T-helper 1 cell treated with Interleukin-12 subunit alpha and Interleukin-12 subunit beta and Interleukin-4 antibody, amounts not matched to agents 30 ng/mL and 1 ng/mL, for 36 hours (primary cell): Measurements from ENCODE around the gene SPINK8. TPM values are rescaled to one million over a fixed set of nuclear protein-coding genes. Genes with fewer than 3 reads are reported as not detected.
"Not testable (repeated sequence)": the region's sequence is repeated elsewhere in the genome, so short reads cannot be mapped to it uniquely, and the experiment has no call there.

Experiments used
- intact Hi-C: fragments of 100-400 bp; cut with micrococcal nuclease; formaldehyde crosslinking; loops from one replicate; pipeline ENCODE4 v1.15.1; 2024
- total RNA-seq: library from RNA; stranded (reverse); gene quantifications from 2 replicates; pipeline ENCODE4 v1.2.3, GENCODE V29; 2022

The SPINK8 gene
- total RNA-seq, 1 donor from 2014 or later: not detected

GRCh38 chr3:48285132-48285531 is 48.3 kb downstream of the SPINK8 start:
- intact Hi-C loops: no loop called here

GRCh38 chr3:48280881-48281280 is 52.6 kb downstream of the SPINK8 start:
- intact Hi-C loops: no loop called here

GRCh38 chr3:48278884-48279559 is 54.4 kb downstream of the SPINK8 start:
- intact Hi-C loops: no loop called here

- intact Hi-C loops: no loop called here
Observed at GRCh38 chr3:48276911-48277641, 56.4 kb downstream of the SPINK8 start.

GRCh38 chr3:48275287-48276027 is 58.0 kb downstream of the SPINK8 start:
- intact Hi-C loops: no loop called here

- intact Hi-C loops: no loop called here
Observed at GRCh38 chr3:48274452-48274851, 59.0 kb downstream of the SPINK8 start.

GRCh38 chr3:48273594-48274211 is 59.8 kb downstream of the SPINK8 start:
- intact Hi-C loops: loop anchor here (1.0 kb wide), 5 partner anchors 28 to 336 kb away; partner anchors contain the start of genes NME6 and UQCRC1

GRCh38 chr3:48271763-48272498 is 61.5 kb downstream of the SPINK8 start:
- intact Hi-C loops: no loop called here

- intact Hi-C loops: not testable (repeated sequence)
Observed at GRCh38 chr3:48271223-48271622, 62.2 kb downstream of the SPINK8 start.

GRCh38 chr3:48270306-48270705 is 63.2 kb downstream of the SPINK8 start:
- intact Hi-C loops: no loop called here

- intact Hi-C loops: loop anchor here (1.0 to 10.0 kb wide), 5 partner anchors 37 to 745 kb away; partner anchors contain the start of gene CDC25A
Observed at GRCh38 chr3:48269592-48269991, 63.9 kb downstream of the SPINK8 start.

- intact Hi-C loops: loop anchor here (1.0 to 10.0 kb wide), 10 partner anchors 28 to 744 kb away; partner anchors contain the start of genes CDC25A and ZNF589
Observed at GRCh38 chr3:48268936-48269561, 64.4 kb downstream of the SPINK8 start.

- intact Hi-C loops: loop anchor here (1.0 to 10.0 kb wide), 9 partner anchors 27 to 744 kb away; partner anchors contain the start of genes CDC25A and ZNF589
Observed at GRCh38 chr3:48268381-48268935, 65.0 kb downstream of the SPINK8 start.

GRCh38 chr3:48267782-48268181 is 65.7 kb downstream of the SPINK8 start:
- intact Hi-C loops: loop anchor here (1.0 to 10.0 kb wide), 9 partner anchors 26 to 743 kb away; partner anchors contain the start of genes CDC25A and ZNF589

- intact Hi-C loops: no loop called here
Observed at GRCh38 chr3:48258530-48258929, 74.9 kb downstream of the SPINK8 start.

Other genes with a start within 250 kb of the SPINK8 start
- 25.6 and 26.0 TPM in 2 replicates for gene CDC25A, start 145.2 kb downstream of the SPINK8 start, total RNA-seq
- not detected in 2 replicates for gene CAMP, start 110.2 kb downstream of the SPINK8 start, total RNA-seq
- gene ZNF589, start 92.6 kb downstream of the SPINK8 start, total RNA-seq: 33.5 and 38.7 TPM in 2 replicates
- gene NME6, start 32.3 kb downstream of the SPINK8 start, total RNA-seq: 35.0 and 37.8 TPM in 2 replicates
- gene FBXW12, start 38.6 kb upstream of the SPINK8 start, total RNA-seq: not detected in 2 replicates
- gene PLXNB1, start 96.4 kb upstream of the SPINK8 start, total RNA-seq: 3.3 and 6.9 TPM in 2 replicates
- 15.9 and 16.7 TPM in 2 replicates for gene CCDC51, start 106.5 kb upstream of the SPINK8 start, total RNA-seq
- gene TMA7, start 106.6 kb upstream of the SPINK8 start, total RNA-seq: 218 and 228 TPM in 2 replicates
- gene ATRIP, start 113.1 kb upstream of the SPINK8 start, total RNA-seq: 17.0 and 17.4 TPM in 2 replicates
- 244 and 245 TPM in 2 replicates for gene SHISA5, start 170.5 kb upstream of the SPINK8 start, total RNA-seq
- gene PFKFB4, start 223.1 kb upstream of the SPINK8 start, total RNA-seq: 8.1 and 8.8 TPM in 2 replicates
- not detected in 2 replicates for gene UCN2, start 230.1 kb upstream of the SPINK8 start, total RNA-seq